IMR-90 (cell line): ENCODE measurements around the gene NTRK2.

Experiments used
- CEBPB ChIP-seq: IDR thresholded peaks from 2 replicates; pipeline ENCODE4 v1.6.1; 2012; ENCODE audit warnings: low read depth, low read length, improper control_type of control experiment
- CHD1 ChIP-seq: IDR thresholded peaks from 2 replicates; pipeline ENCODE4 v1.6.1; 2012; ENCODE audit warnings: low read depth, low read length, improper control_type of control experiment
- MAFK ChIP-seq: IDR thresholded peaks from 2 replicates; pipeline ENCODE4 v1.6.1; 2012; ENCODE audit warnings: low read depth, low read length, improper control_type of control experiment
- POLR2A ChIP-seq: IDR thresholded peaks from 2 replicates; pipeline ENCODE4 v1.6.1; 2012; ENCODE audit warnings: mild to moderate bottlenecking, low read depth, low read length
- TF ChIP-seq, protein P1 (sequence below): conservative IDR thresholded peaks from 2 replicates; pipeline ENCODE4 v1.5.1; 2012; ENCODE audit warnings: mild to moderate bottlenecking, low read depth, low read length, improper control_type of control experiment
- TF ChIP-seq, protein P2 (sequence below): fragments of 150-350 bp; IDR thresholded peaks from 2 replicates; pipeline ENCODE4 v1.6.1; 2016; ENCODE audit warnings: low read depth, mild to moderate bottlenecking, low read length, moderate library complexity, borderline replicate concordance

DNA sequence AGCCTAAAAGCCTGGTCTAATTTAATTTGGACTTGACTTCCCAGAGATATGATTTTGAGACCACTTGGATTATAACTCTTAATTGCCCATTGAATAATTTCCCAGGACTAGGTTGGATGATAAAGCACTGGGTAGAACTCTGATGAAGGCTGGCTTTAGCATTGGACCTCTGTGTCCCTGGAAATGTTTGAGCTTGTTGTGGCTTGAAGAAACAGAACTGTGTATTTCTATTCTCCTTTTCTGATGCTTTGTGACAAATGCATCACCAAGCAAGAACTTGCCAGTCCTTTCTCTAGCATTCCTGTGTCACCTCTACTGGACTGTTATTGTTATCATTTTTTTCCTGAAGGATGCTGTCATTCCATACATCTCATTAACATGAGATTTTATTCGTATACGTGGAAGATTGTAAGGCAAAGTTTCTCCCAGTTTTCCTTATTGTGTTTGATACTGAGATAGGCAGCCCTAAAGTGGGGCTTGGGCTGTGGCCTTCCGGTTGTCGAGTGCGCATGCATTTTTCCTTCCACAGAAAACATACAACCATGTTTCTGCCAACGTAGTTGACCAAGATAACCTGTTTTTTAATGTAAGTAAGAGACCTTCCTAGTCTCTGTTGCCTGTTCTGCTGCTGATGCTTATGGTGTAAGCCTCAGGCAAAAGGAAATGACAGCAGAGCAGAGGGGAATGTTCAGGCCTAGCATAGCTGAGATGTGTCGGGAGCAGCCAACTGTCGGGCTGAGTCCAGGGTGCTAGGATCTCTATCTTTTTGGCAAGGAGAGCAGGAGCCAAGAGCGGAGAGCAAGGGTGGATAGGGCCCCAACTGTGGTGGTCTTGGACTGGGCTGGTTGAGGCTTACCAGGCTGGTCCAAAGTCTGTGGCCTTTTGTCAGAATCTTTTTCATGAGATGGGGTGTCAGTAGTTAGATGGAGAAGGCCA, 2.3 kb downstream of the NTRK2 start:
- TF ChIP-seq, protein P1, sequence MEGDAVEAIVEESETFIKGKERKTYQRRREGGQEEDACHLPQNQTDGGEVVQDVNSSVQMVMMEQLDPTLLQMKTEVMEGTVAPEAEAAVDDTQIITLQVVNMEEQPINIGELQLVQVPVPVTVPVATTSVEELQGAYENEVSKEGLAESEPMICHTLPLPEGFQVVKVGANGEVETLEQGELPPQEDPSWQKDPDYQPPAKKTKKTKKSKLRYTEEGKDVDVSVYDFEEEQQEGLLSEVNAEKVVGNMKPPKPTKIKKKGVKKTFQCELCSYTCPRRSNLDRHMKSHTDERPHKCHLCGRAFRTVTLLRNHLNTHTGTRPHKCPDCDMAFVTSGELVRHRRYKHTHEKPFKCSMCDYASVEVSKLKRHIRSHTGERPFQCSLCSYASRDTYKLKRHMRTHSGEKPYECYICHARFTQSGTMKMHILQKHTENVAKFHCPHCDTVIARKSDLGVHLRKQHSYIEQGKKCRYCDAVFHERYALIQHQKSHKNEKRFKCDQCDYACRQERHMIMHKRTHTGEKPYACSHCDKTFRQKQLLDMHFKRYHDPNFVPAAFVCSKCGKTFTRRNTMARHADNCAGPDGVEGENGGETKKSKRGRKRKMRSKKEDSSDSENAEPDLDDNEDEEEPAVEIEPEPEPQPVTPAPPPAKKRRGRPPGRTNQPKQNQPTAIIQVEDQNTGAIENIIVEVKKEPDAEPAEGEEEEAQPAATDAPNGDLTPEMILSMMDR = no peak
- TF ChIP-seq CEBPB (no peak), POLR2A (no peak), CHD1 (no peak), MAFK (no peak)
- TF ChIP-seq, protein P2, sequence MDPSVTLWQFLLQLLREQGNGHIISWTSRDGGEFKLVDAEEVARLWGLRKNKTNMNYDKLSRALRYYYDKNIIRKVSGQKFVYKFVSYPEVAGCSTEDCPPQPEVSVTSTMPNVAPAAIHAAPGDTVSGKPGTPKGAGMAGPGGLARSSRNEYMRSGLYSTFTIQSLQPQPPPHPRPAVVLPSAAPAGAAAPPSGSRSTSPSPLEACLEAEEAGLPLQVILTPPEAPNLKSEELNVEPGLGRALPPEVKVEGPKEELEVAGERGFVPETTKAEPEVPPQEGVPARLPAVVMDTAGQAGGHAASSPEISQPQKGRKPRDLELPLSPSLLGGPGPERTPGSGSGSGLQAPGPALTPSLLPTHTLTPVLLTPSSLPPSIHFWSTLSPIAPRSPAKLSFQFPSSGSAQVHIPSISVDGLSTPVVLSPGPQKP = no peak
